Esophagus squamous epithelium (tissue), 4 donors: ENCODE data around the gene C14orf180.

ENCODE experiments used
- CTCF ChIP-seq, 6 experiments: fragments of 450-650 bp in 4 of 6; fragments of 200-600 bp in 2 of 6; sonication (generic) in 2 of 6; IDR thresholded peaks; one replicate each; pipeline ENCODE4 v1.5.1; 2016 to 2019; ENCODE audit warnings: antibody characterized with exemption in 6 of 6, mild to moderate bottlenecking in 4 of 6, moderate library complexity in 4 of 6
- POLR2A ChIP-seq, 4 donors: fragments of 450-650 bp; IDR thresholded peaks; one replicate each; pipeline ENCODE4 v1.6.1; 2017; ENCODE audit warnings: antibody characterized with exemption in 4 of 4, mild to moderate bottlenecking in 4 of 4, moderate library complexity in 3 of 4

GRCh38 chr14:104582005-104582404 is 2.4 kb downstream of the C14orf180 start:
- TF ChIP-seq CTCF (IDR thresholded peaks at IDR 0.05) (no peak), POLR2A (IDR thresholded peaks at IDR 0.05) (no peak)
